Measurements from ENCODE around the gene TFR2. TPM values are rescaled to one million over a fixed set of nuclear protein-coding genes. Genes with fewer than 3 reads are reported as not detected.

Gene TFR2
- total and polyA plus RNA-seq, 9 of the 15 experiments (the other 6 are each of a cell fraction or from before 2014, with no cell fraction given): 3.8 to 123 (median 51.1) TPM

GRCh38 chr7:100673942-100674410 is 32.6 kb upstream of the TFR2 start (continued):
- TF ChIP-seq, protein P1, sequence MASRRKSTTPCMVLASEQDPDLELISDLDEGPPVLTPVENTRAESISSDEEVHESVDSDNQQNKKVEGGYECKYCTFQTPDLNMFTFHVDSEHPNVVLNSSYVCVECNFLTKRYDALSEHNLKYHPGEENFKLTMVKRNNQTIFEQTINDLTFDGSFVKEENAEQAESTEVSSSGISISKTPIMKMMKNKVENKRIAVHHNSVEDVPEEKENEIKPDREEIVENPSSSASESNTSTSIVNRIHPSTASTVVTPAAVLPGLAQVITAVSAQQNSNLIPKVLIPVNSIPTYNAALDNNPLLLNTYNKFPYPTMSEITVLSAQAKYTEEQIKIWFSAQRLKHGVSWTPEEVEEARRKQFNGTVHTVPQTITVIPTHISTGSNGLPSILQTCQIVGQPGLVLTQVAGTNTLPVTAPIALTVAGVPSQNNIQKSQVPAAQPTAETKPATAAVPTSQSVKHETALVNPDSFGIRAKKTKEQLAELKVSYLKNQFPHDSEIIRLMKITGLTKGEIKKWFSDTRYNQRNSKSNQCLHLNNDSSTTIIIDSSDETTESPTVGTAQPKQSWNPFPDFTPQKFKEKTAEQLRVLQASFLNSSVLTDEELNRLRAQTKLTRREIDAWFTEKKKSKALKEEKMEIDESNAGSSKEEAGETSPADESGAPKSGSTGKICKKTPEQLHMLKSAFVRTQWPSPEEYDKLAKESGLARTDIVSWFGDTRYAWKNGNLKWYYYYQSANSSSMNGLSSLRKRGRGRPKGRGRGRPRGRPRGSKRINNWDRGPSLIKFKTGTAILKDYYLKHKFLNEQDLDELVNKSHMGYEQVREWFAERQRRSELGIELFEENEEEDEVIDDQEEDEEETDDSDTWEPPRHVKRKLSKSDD (conservative IDR thresholded peaks at IDR 0.05; ENCODE audit: low read length): no peak
- TF ChIP-seq NR2C2 (CRISPR knock-in tag; IDR thresholded peaks at IDR 0.05): no peak; the same call in 1 of the 2 replicates
- 0 out of 2 replicates have a peak, but pooled peaks have one; percentile 12 for TF ChIP-seq NR2C2 (tag; IDR thresholded peaks at IDR 0.05)
- TF ChIP-seq RAD21 (CRISPR knock-in tag; conservative IDR thresholded peaks at IDR 0.05 in 1 of 2, IDR thresholded peaks at IDR 0.05 in 1 of 2): 0 out of 4 replicates have a peak, but pooled peaks of 1 of the 2 experiments have one; percentile 0
- TF ChIP-seq, protein P2, sequence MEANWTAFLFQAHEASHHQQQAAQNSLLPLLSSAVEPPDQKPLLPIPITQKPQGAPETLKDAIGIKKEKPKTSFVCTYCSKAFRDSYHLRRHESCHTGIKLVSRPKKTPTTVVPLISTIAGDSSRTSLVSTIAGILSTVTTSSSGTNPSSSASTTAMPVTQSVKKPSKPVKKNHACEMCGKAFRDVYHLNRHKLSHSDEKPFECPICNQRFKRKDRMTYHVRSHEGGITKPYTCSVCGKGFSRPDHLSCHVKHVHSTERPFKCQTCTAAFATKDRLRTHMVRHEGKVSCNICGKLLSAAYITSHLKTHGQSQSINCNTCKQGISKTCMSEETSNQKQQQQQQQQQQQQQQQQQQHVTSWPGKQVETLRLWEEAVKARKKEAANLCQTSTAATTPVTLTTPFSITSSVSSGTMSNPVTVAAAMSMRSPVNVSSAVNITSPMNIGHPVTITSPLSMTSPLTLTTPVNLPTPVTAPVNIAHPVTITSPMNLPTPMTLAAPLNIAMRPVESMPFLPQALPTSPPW (CRISPR knock-in tag; IDR thresholded peaks at IDR 0.05): peak; percentile 39
- no peak for TF ChIP-seq ZBTB17 (CRISPR knock-in tag; IDR thresholded peaks at IDR 0.05)

All from K562 (cell line).